Measurements from ENCODE around the gene CCL27.
"Not testable (repeated sequence)": the region's sequence is repeated elsewhere in the genome, so short reads cannot be mapped to it uniquely, and the experiment has no call there.

Gene CCL27

GRCh38 chr9:34648673-34649072 is 13.8 kb downstream of the CCL27 start:
- no peak for DNase-seq

DNA sequence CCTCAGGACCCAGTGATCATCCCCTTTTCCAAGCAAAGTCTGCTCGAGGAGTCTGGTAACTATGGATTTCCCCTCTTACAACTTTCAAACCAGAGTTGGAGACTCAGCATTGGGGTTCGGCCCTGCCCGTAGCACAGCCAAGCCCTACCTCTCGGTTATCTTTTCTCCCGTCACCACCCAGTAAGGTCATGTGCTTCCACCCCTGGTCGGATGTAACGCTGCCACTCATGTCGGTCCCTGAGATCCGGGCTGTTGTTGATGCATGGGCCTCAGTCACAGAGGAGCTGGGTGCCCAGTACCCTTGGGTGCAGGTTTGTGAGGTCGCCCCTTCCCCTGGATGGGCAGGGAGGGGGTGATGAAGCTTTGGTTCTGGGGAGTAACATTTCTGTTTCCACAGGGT is 14.8 kb downstream of the CCL27 start:
- DNase-seq, result peak in 1 of 2 donors; percentile 22

DNA sequence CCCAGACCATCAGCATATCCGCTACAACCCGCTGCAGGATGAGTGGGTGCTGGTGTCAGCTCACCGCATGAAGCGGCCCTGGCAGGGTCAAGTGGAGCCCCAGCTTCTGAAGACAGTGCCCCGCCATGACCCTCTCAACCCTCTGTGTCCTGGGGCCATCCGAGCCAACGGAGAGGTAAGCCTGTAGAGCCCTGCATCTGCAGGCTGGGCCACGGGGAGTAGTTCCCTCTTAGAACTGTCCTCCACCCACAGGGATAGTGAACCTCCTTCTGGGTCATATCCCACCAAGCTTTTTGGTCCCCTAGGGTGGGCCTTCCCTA is 15.4 kb downstream of the CCL27 start:
- DNase-seq, result no peak

DNA sequence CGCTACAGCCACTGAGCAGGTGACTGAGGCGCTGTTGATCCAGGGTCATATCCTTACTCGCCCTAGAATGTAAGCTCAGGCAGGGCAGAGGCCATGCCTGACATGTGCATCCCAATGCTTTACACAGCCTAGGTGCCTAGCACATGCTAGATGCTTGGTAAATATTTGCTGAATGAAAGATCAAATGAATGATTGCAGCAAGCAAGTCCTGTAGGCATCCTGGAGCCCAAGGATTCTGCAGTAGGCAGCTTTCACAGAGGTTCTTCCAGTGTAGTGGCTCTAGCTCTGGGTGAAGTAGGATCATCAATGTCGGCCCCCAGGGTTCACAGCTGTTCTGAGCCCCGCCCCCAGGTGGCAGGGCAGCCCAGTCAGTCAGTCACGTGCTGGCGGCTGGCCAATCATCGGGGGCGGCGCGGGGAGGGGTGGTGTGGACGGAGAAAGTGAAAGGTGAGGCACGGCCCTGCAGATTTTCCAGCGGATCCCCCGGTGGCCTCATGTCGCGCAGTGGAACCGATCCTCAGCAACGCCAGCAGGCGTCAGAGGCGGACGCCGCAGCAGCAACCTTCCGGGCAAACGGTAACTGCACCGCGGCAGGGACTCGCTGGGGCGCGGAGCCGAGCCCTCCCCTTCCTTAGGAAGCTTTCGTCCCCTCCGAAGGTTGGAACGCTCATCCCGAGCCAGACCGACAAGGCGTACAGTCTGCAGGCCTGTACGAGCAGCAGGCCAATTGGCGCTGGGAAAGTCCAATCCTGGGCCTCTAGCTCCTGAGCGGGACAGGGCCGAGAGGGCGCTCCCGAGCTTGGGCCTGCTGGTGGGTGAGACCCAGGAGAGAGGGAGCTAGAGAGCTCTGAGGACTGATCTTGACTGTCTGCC is 16.0 kb downstream of the CCL27 start, which contains the start of gene GALT:
GALT (plus strand) TSS at position 465 of the 873 bp plus-strand sequence; CDS start at position 495, 30 bp downstream.
- DNase-seq, result peak; percentile 99

DNA sequence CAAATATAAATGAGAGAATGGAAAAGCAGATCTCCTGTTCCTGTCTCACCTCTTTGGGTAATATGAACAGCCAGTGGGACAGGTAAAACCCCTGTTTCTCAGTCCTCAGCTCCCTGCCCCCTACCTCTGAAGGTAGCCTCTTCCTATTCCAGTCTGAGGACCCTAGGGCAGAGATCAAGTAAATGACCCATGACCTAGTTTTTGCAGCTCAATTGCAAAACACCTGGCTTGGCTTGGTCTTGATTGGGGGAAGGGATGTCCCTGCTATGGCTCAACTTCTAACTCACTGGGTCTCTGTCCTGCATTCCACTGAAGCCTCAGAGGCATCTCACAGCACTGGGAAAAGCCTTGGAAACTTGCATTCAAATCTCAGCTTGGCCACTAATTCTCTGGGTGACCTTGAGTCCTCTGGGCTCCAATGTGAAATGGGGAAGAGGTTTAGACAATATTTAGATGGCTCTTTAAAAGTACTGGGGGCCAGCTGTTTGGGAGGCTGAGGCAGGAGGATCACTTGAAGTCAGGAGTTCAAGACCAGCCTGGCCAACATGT is 17.6 kb downstream of the CCL27 start:
- DNase-seq, result no peak

DNA sequence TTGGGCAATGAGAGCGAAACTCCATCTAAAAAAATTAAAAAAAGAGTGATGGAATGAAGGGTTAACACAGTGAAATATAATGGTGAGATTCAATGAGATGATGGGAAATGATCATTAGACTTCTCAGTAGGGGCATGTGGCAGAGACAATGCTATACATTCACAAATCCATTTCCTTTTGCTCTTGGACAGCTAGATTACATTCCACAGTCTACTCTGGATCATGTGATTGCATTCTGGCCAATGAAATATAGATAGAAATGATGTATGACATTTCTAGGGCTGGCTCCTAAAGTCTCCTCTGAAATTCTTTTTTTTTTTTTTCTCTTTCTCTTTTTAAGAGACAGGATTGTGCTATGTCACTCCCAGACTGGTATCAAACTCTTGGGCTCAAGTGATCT is 19.8 kb downstream of the CCL27 start:
- DNase-seq, result no peak

- not testable (repeated sequence) for DNase-seq
Observed at GRCh38 chr9:34639322-34639721, 23.1 kb downstream of the CCL27 start.

- DNase-seq, result no peak
Observed at GRCh38 chr9:34638138-34638445, 24.4 kb downstream of the CCL27 start.

DNA sequence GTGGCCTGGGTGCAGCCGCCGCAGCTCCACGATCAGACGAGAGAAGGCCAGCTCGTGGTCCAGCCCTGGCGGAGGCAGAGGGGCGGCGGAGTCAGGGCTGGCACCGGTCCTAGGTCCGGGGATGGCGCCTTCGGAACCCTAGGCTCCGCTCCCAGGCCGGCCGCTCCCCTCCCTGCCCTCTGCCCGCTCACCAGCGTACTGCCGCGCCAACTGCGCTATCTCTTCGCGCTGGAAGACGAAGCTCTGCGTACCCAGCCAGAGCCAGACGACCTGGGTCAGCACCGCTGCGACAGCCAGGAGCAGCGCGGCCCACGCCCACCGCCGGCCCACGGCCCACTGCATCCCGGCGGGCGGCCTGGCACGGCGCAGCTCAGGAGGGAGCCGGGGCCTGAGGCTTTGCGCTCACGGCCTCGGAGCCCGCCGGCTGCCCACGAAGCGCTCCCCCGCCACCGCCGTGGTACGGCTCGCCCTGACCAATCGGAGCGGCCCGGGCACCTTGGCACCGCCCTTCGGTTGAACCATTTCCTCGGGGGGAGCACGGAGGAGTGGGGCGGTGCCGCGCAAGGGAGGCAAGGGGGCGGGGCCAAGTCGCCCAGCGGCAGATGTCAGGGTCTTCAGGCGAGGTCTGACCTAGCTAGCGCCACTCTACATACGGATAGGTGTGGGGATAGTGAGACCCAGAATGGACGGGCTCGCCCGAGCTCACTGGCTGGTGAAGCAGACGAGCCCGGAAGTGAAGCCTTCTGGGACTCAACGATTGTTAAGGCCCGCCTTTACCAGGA is 24.9 kb downstream of the CCL27 start, which contains the start of gene SIGMAR1:
SIGMAR1 (minus strand) TSS at position 432 of the 782 bp plus-strand sequence; CDS start at position 342, 90 bp downstream.
- DNase-seq, result peak; percentile 94 to 96

DNA sequence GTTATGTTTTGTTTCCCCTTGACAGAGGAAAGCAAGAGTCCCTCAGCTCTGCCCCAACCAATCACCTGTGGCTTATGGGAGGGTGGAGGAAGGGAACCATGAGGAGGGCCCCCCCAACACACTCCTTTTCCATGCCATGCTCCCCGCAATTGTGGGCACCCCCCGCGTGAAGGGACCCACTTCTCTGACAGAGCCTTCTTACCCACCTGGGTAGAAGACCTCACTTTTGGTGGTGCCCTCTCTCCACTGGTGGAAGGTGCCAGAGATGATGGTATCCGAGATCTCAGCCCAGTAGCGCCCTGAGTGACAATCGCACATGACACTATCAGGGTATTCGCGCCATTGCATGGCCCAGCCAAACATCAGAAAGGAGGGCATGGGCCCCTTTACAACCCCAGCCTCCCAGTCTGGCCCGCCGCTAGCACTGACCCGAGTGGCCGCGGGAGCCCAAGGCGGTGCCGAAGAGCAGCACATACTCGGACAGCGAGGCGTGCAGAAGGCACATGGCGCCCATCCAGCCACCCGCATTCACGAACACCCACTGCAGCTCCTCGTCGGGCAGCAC is 25.6 kb downstream of the CCL27 start:
- DNase-seq, result peak; percentile 27 to 33

- no peak for DNase-seq
Observed at GRCh38 chr9:34635556-34635955, 26.9 kb downstream of the CCL27 start.

- DNase-seq, result no peak
Observed at GRCh38 chr9:34634551-34635248, 27.8 kb downstream of the CCL27 start.

DNA sequence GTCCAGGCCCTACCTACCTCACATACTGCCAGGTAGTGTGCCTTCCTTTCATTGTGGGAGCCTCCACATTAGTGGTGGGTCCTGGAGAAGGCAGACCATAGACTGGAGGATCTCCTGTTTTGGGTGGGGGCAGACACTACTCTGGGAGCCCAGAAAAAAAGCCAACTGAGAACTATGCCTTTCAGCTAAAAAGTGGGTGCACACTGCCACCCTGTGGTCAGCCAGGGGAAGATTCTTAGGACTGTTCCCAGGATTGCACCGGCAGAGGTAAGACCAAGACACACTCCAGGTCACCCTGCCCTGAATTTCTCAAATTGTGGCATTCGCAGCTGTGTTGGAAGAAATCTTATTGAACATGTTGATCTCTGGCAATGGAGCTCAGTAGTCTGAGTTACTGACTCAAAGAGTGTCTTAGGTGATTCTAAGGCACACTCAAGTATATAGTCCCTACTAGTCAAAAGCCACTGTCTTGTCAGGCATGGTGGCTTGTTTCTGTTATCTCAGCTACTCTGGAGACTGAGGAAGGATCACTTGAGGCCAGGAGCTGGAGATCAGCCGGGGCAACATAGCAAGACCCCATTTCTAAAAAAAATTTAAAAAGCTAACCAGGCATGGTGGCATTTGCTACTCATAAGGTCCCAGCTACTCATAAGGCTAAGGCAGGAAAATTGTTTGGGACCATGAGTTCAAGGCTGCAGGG is 28.5 kb downstream of the CCL27 start:
- DNase-seq, result peak; percentile 78 to 81

GRCh38 chr9:34633166-34633565 is 29.3 kb downstream of the CCL27 start:
- no peak for DNase-seq

DNA sequence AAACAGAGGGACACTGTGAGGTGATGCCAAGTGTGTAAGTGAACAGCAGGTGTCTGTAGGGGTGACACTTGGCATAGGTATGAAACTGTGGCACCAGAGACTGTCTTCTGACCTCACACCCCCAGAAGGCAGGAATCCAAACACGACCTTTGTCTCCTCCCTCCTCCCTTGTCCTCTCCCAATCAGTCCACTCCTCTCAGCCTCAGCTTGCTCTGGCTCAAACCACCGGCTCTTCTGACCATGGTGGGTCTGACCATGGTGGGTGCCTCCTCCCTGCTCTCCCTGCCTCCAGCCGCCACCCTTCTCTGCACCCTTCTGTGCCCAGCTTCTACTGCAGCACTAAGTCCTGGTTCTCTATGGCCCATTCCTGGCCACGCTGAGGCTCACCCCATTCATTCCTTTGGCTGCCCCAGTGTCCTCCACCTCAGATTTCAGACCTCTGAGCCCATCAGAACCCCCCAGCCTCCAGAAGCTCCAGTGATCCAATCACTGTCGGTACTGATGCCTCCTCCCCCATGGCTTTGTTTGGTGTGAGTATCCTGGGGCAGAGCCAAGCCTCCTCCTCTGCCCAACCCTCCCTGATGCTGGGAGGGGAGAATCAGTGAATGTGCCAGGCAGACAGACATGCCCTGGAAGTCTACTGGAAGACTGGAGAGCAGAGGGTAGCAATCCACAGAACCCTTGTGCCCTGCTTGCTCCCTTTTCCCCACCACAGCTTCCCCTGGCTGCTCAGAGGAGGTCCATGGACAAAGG is 31.9 kb downstream of the CCL27 start:
- DNase-seq, result no peak

- DNase-seq, result no peak
Observed at GRCh38 chr9:34629491-34629808, 33.0 kb downstream of the CCL27 start.

DNA sequence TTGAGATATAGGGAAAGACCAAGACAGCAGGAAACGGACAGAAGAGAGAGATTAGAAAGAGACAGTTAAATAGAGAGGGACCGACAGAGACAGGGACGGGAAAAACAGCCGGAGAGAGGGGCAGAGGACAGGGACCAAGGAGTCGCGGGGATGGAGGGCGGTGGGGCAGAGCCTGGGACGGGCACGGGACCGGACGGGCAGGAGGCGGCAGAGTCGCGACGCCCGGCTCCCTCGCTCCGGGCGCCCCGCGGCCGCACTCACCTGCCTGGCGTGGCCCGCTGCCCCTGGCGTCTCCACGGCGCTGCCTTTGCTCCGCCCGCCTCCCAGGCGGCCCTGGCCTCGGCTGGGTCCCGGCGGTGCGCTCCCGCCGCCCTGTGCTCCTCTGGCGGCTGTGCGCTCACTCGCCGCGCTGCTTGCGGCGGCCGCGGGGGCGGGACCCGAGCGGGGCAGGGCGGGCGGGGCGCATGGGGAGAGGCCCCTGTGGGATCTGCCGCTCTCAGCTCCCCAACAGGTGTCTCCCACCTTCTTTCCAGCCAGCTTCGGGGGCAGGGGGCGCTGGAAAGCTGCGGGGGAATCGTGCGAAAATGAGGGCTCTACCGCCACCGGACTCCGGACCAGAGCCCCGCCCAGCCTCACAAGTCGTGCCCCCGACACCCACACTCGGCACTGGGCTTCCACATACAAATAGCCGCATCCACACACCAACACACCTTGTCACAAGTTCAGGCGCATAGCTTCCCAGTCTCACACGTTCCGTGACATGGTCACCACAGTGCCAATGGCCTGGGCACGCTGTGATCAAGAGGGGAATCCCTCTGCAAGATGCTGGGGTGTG is 33.6 kb downstream of the CCL27 start, which contains the start of gene ARID3C:
ARID3C (minus strand) TSS at position 411 of the 835 bp plus-strand sequence. CDS start 1,052 bp downstream, outside the sequence.
- peak; percentile 50 to 64 for DNase-seq

- no peak for DNase-seq
Observed at GRCh38 chr9:34627716-34628655, 34.5 kb downstream of the CCL27 start.

DNA sequence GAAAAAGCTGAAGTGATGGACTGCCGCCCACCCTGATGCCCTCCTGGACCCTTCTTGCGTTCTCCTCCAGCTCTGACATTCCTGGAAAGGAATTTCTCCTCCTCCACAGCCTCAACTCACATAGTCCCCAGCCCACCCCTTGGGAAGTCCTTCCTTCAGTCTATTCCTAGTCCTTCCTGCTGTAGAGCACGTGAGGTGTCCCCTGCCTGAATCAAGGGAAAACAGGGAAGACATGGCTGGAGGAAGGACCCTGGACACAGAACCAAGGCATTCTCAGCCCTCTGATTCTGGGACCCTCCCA is 37.3 kb downstream of the CCL27 start:
- DNase-seq, result no peak
